ENCODE data around the gene SAMD4A.

SAMD4A gene

GRCh38 chr14:54767139-54767431 is 200.2 kb downstream of the SAMD4A start:
- no peak for DNase-seq

- DNase-seq: no peak
These were observed 200.5 kb downstream of the SAMD4A start for GRCh38 chr14:54767450-54767849.

GRCh38 chr14:54768501-54769129 is 201.7 kb downstream of the SAMD4A start:
- no peak for DNase-seq

GRCh38 chr14:54769951-54770863 is 203.3 kb downstream of the SAMD4A start:
- DNase-seq: no peak

GRCh38 chr14:54771411-54772027 is 204.6 kb downstream of the SAMD4A start:
- DNase-seq: no peak

- no peak for DNase-seq
These were observed 205.5 kb downstream of the SAMD4A start for GRCh38 chr14:54772451-54772881.

- DNase-seq: peak; percentile 58
These were observed 206.5 kb downstream of the SAMD4A start for GRCh38 chr14:54773171-54774006.

- no peak for DNase-seq
These were observed 207.9 kb downstream of the SAMD4A start for GRCh38 chr14:54774824-54775223.

GRCh38 chr14:54775486-54776140 is 208.7 kb downstream of the SAMD4A start:
- no peak for DNase-seq

- DNase-seq: peak; percentile 51
These were observed 209.6 kb downstream of the SAMD4A start for GRCh38 chr14:54776361-54777001.

GRCh38 chr14:54777395-54777794 is 210.5 kb downstream of the SAMD4A start:
- DNase-seq: no peak

- DNase-seq: no peak
These were observed 211.9 kb downstream of the SAMD4A start for GRCh38 chr14:54778618-54779345.

- DNase-seq: no peak
These were observed 214.2 kb downstream of the SAMD4A start for GRCh38 chr14:54781080-54781479.

GRCh38 chr14:54781961-54782750 is 215.2 kb downstream of the SAMD4A start:
- no peak for DNase-seq

- DNase-seq: peak; percentile 15
These were observed 216.1 kb downstream of the SAMD4A start for GRCh38 chr14:54782751-54783659.

GRCh38 chr14:54783660-54784015 is 216.7 kb downstream of the SAMD4A start:
- DNase-seq: no peak

- DNase-seq: no peak
These were observed 217.1 kb downstream of the SAMD4A start for GRCh38 chr14:54784060-54784459.

- no peak for DNase-seq
These were observed 217.7 kb downstream of the SAMD4A start for GRCh38 chr14:54784657-54785056.

GRCh38 chr14:54785136-54785777 is 218.3 kb downstream of the SAMD4A start:
- DNase-seq: no peak

Measured in CD4-positive, alpha-beta T cell treated with Interleukin-6 for 4 hours (primary cell).